NCI-H1417 treated with DMSO at 0.1 percent for 48 hours (cell line): ENCODE measurements around the gene PFKFB1.
"Not testable (repeated sequence)": the region's sequence is repeated elsewhere in the genome, so short reads cannot be mapped to it uniquely, and the experiment has no call there.

Source experiments
- DNase-seq: peaks from one replicate; lab custom pipeline; 2025; lab: John Stamatoyannopoulos, UW

PFKFB1 gene

GRCh38 chrX:54992911-54993622 is 921 bp downstream of the PFKFB1 start:
- DNase-seq: no peak

- DNase-seq: no peak
Observed at GRCh38 chrX:54991706-54992105, 2.3 kb downstream of the PFKFB1 start.

- not testable (repeated sequence) for DNase-seq
Observed at GRCh38 chrX:54983306-54983705, 10.7 kb downstream of the PFKFB1 start.

GRCh38 chrX:54980334-54980733 is 13.7 kb downstream of the PFKFB1 start:
- no peak for DNase-seq

- DNase-seq: no peak
Observed at GRCh38 chrX:54979432-54979831, 14.6 kb downstream of the PFKFB1 start.

- no peak for DNase-seq
Observed at GRCh38 chrX:54978448-54978847, 15.5 kb downstream of the PFKFB1 start.

GRCh38 chrX:54977387-54977786 is 16.6 kb downstream of the PFKFB1 start:
- no peak for DNase-seq

- no peak for DNase-seq
Observed at GRCh38 chrX:54964766-54965497, 29.1 kb downstream of the PFKFB1 start.

GRCh38 chrX:54961750-54962149 is 32.2 kb downstream of the PFKFB1 start:
- DNase-seq: no peak

GRCh38 chrX:54950730-54951375 is 43.1 kb downstream of the PFKFB1 start:
- DNase-seq: peak; percentile 39

- no peak for DNase-seq
Observed at GRCh38 chrX:54945224-54945623, 48.8 kb downstream of the PFKFB1 start.

- DNase-seq: no peak
Observed at GRCh38 chrX:54944816-54945215, 49.2 kb downstream of the PFKFB1 start.

GRCh38 chrX:54937416-54937815 is 56.6 kb downstream of the PFKFB1 start:
- no peak for DNase-seq

- DNase-seq: no peak
Observed at GRCh38 chrX:54935306-54935705, 58.7 kb downstream of the PFKFB1 start.

GRCh38 chrX:54934890-54935289 is 59.1 kb downstream of the PFKFB1 start:
- no peak for DNase-seq

- no peak for DNase-seq
Observed at GRCh38 chrX:54934058-54934457, 59.9 kb downstream of the PFKFB1 start.

- DNase-seq: no peak
Observed at GRCh38 chrX:54933150-54933826, 60.7 kb downstream of the PFKFB1 start.

- no peak for DNase-seq
Observed at GRCh38 chrX:54931107-54931506, 62.9 kb downstream of the PFKFB1 start.

GRCh38 chrX:54930291-54931049 is 63.5 kb downstream of the PFKFB1 start:
- DNase-seq: no peak

GRCh38 chrX:54928876-54929275 is 65.1 kb downstream of the PFKFB1 start:
- DNase-seq: no peak

GRCh38 chrX:54926978-54927377 is 67.0 kb downstream of the PFKFB1 start:
- DNase-seq: no peak

GRCh38 chrX:54923376-54923775 is 70.6 kb downstream of the PFKFB1 start:
- DNase-seq: no peak
